Stimulated activated CD4-positive, alpha-beta T cell treated with anti-CD3 and anti-CD28 coated beads, Interleukin-1b, Interleukin-23, amount 100 ng/mL, for 4 hours (primary cell): ENCODE results near the gene SLC7A7.
A peak's percentile ranks its signal among the peaks of the same experiment; 100 is the strongest.
"Not testable (repeated sequence)": the region's sequence is repeated elsewhere in the genome, so short reads cannot be mapped to it uniquely, and the experiment has no call there.

Source experiments
- DNase-seq, 2 donors: peaks; one replicate each; pipeline ENCODE4 v3.0.0-alpha.2; 2020; ENCODE audit warnings: low read depth in 2 of 2

SLC7A7 gene

GRCh38 chr14:22843123-22843925 is 28.1 kb upstream of the SLC7A7 start:
- no peak for DNase-seq

GRCh38 chr14:22842211-22843122 is 27.2 kb upstream of the SLC7A7 start:
- no peak for DNase-seq

- DNase-seq = no peak
These were observed 26.5 kb upstream of the SLC7A7 start for GRCh38 chr14:22841769-22842168.

- DNase-seq = no peak
These were observed 26.1 kb upstream of the SLC7A7 start for GRCh38 chr14:22841311-22841710.

GRCh38 chr14:22839159-22839779 is 24.0 kb upstream of the SLC7A7 start:
- no peak for DNase-seq

- no peak for DNase-seq
These were observed 23.4 kb upstream of the SLC7A7 start for GRCh38 chr14:22838631-22839041.

- DNase-seq = no peak
These were observed 22.7 kb upstream of the SLC7A7 start for GRCh38 chr14:22837750-22838538.

GRCh38 chr14:22837114-22837749 is 22.0 kb upstream of the SLC7A7 start:
- DNase-seq = no peak

GRCh38 chr14:22836301-22837113 is 21.3 kb upstream of the SLC7A7 start, which contains the start of gene MMP14:
TSS of gene MMP14 (plus strand) at chr14:22836585. CDS start at chr14:22836818, 233 bp downstream.
- no peak for DNase-seq

GRCh38 chr14:22835505-22835904 is 20.3 kb upstream of the SLC7A7 start:
- no peak for DNase-seq

- DNase-seq = no peak
These were observed 15.3 kb upstream of the SLC7A7 start for GRCh38 chr14:22830443-22831010.

GRCh38 chr14:22829661-22830442 is 14.6 kb upstream of the SLC7A7 start, which contains the start of gene MRPL52:
TSS of gene MRPL52 (plus strand) at chr14:22829887. CDS start at chr14:22829913, 26 bp downstream.
- DNase-seq = peak; percentile 83 to 87

GRCh38 chr14:22829076-22829660 is 13.9 kb upstream of the SLC7A7 start:
- DNase-seq = not testable (repeated sequence)

- no peak for DNase-seq
These were observed 9.6 kb upstream of the SLC7A7 start for GRCh38 chr14:22824711-22825359.

GRCh38 chr14:22822571-22823098 is 7.4 kb upstream of the SLC7A7 start:
- DNase-seq = peak; percentile 62 to 63

- DNase-seq = no peak
These were observed 6.9 kb upstream of the SLC7A7 start for GRCh38 chr14:22822016-22822570.
